Duodenal mucosa (tissue), 2 donors: ENCODE measurements around the gene GPAT3.
A peak's percentile ranks its signal among the peaks of the same experiment; 100 is the strongest.
"Not testable (repeated sequence)": the region's sequence is repeated elsewhere in the genome, so short reads cannot be mapped to it uniquely, and the experiment has no call there.

Source experiments
- H3K27ac ChIP-seq: one replicate; pipeline ENCODE4 v1.7.0; 2013; ENCODE audit warnings: low read depth, low read length
- H3K27me3 ChIP-seq, 2 donors: one replicate each; pipeline ENCODE4 v1.7.0; 2013; ENCODE audit warnings: low read length in 2 of 2, control low read depth in 1 of 2; ENCODE audit not compliant: insufficient read depth in 2 of 2, control insufficient read depth in 1 of 2
- H3K36me3 ChIP-seq, 2 donors: one replicate each; pipeline ENCODE4 v1.7.0; 2013; ENCODE audit warnings: low read length in 2 of 2, control low read depth in 1 of 2; ENCODE audit not compliant: insufficient read depth in 2 of 2, control insufficient read depth in 1 of 2
- H3K4me1 ChIP-seq, 2 donors: one replicate each; pipeline ENCODE4 v1.7.0; 2013; ENCODE audit warnings: low read length in 2 of 2, control low read depth in 1 of 2; ENCODE audit not compliant: insufficient read depth in 2 of 2, control insufficient read depth in 1 of 2
- H3K4me3 ChIP-seq, 2 donors: one replicate each; pipeline ENCODE4 v1.7.0; 2013; ENCODE audit warnings: low read length in 2 of 2, low read depth in 1 of 2
- H3K9ac ChIP-seq, 2 donors: one replicate each; pipeline ENCODE4 v1.7.0; 2013; ENCODE audit warnings: low read length in 2 of 2, low read depth in 1 of 2
- H3K9me3 ChIP-seq, 2 donors: one replicate each; pipeline ENCODE4 v1.7.0; 2013; ENCODE audit warnings: low read length in 2 of 2, control low read depth in 1 of 2; ENCODE audit not compliant: control insufficient read depth in 1 of 2

The GPAT3 gene

DNA sequence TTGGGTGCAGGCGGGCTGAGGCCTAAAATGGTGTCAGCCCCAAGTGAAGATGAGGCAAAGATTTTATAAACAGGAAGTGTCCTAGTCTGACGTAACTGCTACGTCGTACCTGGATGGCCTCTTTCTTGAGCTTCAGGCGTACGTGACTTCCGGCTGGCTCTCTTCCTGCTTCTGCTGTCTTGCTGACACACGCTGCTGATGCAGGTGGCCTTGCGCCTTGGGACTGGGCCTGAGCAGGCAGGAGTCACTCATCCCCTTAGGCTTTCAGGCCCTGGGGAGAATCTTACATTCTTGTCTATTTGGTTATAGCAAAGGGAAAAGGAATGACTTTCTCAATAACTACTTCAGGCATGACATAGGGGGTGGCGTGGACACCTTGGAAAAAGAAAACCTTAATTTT lies 30.9 kb upstream of the GPAT3 start:
- no peaks in the 10 kb centered on the region for H3K36me3 ChIP-seq
- no peak overlapping the region for H3K9ac ChIP-seq
- H3K9me3 ChIP-seq: no peaks in the 10 kb centered on the region
- H3K4me1 ChIP-seq: peaks cover 0 to 4% of the 10 kb centered on the region in 2 donors
- no peaks in the 10 kb centered on the region for H3K27me3 ChIP-seq
- H3K27ac ChIP-seq: no peak overlapping the region
- H3K4me3 ChIP-seq: no peak overlapping the region

DNA sequence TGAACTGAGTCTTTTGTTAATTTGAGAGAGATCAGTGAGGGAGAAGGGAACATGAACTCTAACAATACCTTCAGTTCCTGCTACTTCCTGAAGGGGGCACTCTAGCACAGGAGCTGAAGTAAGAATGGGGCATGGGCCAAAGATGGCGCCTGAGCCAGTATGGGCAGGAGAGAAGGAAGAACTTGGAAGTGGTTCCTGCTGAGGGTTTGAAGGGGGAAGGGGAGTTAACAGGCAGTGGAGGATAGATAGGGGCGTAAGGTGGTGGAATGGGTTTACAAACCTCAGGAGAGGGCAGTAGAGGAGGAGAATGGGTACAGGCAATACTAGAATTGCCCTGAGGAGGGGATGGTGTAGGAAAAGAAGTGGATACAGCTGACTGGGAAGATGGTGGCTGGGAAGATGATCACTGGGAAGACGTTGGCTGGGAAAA lies 26.7 kb upstream of the GPAT3 start:
- not testable (repeated sequence) for H3K36me3 ChIP-seq, H3K27ac ChIP-seq

DNA sequence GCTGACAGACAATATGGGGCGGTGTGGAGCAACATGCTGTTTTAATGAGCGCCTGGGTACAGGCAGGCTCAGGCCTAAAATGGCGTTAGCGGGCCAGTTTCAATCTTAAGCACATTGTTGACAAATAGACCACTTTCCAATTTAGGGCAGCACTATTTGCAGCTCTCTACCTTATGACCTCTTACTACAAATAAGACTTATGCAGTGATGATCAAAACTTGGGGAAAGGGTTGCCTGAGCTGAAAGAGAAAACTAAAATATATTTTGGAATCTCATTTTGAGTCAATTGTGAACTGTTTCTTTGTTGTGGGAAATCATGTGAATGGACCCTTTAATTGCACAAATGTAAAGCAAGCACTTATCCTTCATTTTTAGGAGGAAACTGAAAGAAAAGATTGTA lies 25.5 kb upstream of the GPAT3 start:
- no peak overlapping the region for H3K27ac ChIP-seq
- H3K27me3 ChIP-seq: no peaks in the 10 kb centered on the region
- no peaks in the 10 kb centered on the region for H3K9me3 ChIP-seq
- no peaks in the 10 kb centered on the region for H3K36me3 ChIP-seq
- no peak overlapping the region for H3K4me3 ChIP-seq
- H3K9ac ChIP-seq: no peak overlapping the region
- H3K4me1 ChIP-seq: no peaks in the 10 kb centered on the region

More for the DNA sequence above, 26.7 kb upstream of the GPAT3 start:
- H3K4me1 ChIP-seq, H3K4me3 ChIP-seq, H3K27me3 ChIP-seq, H3K9me3 ChIP-seq, H3K9ac ChIP-seq: not testable (repeated sequence)

DNA sequence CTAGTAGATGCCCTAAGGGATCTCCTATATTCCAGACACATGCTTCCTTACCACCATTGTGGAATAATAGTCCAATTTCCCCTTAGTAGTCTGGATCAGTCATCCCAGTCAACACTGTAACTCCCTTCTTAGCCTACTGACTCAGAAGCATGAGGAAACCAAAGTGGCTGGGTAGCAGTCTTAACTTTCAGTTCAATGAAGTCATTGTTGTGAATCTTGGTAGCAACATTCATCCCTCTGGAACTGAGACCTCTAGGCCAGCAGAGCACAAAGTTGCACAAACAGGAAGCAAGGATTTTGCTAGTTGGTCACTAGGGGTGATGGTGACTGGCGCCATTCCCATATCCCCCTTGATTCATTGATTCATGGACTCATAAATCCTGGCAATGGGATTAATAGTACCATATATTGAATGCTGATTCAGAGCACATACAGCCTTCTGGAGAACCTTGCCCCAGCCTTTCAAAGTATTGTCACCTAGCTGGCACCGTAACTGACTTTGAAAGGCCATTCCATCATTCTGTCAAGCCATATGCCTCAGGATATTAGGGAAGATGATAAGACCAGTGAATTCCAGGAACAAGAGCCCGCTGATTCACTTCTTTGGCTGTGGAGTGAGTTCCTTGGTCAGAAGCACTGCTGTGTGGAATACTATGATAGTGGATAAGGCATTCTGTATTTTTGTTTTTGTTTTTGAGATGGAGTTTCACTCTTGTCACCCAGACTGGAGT lies 19.7 kb upstream of the GPAT3 start:
- H3K4me1 ChIP-seq: no peaks in the 10 kb centered on the region
- H3K27ac ChIP-seq: no peak overlapping the region
- no peak overlapping the region for H3K4me3 ChIP-seq
- no peak overlapping the region for H3K9ac ChIP-seq
- H3K9me3 ChIP-seq: no peaks in the 10 kb centered on the region
- H3K36me3 ChIP-seq: no peaks in the 10 kb centered on the region
- H3K27me3 ChIP-seq: no peaks in the 10 kb centered on the region

DNA sequence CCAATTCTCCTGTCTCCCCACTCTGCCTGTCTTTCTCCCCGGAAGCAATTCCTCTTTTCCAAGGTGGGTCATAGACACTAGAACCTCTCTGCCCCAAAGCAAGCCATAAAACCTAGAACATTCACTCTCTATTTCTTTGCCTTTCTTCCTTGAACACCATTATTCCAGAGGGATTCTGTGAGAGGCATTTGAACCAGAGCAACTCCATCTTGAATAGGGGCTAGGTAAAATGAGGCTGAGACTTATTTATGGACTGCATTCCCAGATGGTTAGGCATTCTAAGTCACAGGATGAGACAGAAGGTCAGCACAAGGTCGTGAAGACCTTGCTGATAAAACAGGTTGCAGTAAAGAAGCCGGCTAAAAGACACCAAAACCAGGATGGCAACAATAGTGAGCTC lies 13.7 kb upstream of the GPAT3 start:
- no peaks in the 10 kb centered on the region for H3K4me1 ChIP-seq
- no peaks in the 10 kb centered on the region for H3K36me3 ChIP-seq
- H3K27ac ChIP-seq: no peak overlapping the region
- no peaks in the 10 kb centered on the region for H3K27me3 ChIP-seq
- H3K9me3 ChIP-seq: peaks cover 5 to 7% of the 10 kb centered on the region in 2 donors
- no peak overlapping the region for H3K4me3 ChIP-seq
- H3K9ac ChIP-seq: no peak overlapping the region

DNA sequence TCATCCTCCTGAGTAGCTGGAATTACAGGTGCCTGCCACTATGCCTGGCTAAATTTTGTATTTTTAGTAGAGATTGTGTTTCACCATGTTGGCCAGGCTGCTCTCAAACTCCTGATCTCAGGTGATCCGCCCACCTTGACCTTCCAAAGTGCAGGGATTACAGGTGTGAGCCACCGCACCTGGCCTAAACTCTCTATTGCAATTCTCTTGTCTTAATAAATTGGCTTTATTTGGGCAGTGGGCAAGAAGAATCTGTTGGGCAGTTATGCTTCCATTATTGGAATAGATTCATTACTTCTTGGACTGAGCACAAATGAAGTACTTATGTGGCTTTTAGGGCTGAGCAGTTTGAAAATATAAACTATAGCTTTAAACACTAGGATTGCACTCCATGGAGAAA lies 8.2 kb upstream of the GPAT3 start:
- Histone ChIP-seq H3K27me3 (no peaks in the 10 kb centered on the region), H3K4me3 (no peak overlapping the region), H3K9me3 (peaks cover 5 to 14% of the 10 kb centered on the region in 2 donors), H3K27ac (no peak overlapping the region), H3K36me3 (no peaks in the 10 kb centered on the region), H3K9ac (no peak overlapping the region), H3K4me1 (no peaks in the 10 kb centered on the region)

DNA sequence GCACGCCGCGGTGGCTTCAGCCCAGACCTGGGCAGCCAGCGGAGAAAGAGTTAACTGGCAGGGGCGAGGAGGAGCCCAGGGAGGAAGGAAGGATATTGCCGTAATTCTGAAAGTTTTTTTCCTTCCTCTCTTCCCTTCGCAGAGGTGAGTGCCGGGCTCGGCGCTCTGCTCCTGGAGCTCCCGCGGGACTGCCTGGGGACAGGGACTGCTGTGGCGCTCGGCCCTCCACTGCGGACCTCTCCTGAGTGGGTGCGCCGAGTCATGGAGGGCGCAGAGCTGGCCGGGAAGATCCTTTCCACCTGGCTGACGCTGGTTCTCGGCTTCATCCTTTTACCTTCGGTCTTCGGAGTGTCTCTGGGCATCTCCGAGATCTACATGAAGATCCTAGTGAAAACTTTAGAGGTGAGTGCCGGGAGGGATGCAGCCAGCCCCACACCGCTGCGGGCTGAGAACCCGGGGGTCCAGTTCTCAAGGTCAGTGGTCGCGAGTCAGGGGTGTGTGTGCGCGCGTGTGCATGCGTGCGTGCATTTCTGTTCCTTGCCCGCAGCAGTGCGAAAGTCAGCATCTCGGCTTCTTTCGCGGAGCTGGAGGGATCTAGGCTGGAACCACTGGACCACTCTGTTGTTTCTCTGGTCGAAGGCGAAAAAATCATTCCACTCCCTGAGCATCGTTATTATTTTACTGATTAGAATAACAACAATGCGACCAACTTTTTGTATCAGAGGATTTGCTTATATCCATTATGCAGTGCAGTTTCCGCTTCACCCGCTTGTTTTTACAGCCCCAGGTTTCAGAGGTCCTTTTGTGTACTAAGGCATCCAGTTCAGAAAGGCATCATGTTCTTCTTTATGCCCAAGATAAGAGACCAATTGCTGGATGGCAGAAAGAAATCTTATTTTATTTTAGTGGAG lies 709 bp downstream of the GPAT3 start:
- Histone ChIP-seq H3K27ac (peak overlapping the region; percentile 67), H3K9ac (peak overlapping the region; percentile 56 to 70), H3K36me3 (peaks cover 0 to 2% of the 10 kb centered on the region in 2 donors), H3K9me3 (no peaks in the 10 kb centered on the region), H3K27me3 (peaks cover 0 to 12% of the 10 kb centered on the region in 2 donors), H3K4me3 (peak overlapping the region; percentile 87 to 95), H3K4me1 (peaks cover 9 to 16% of the 10 kb centered on the region in 2 donors)

DNA sequence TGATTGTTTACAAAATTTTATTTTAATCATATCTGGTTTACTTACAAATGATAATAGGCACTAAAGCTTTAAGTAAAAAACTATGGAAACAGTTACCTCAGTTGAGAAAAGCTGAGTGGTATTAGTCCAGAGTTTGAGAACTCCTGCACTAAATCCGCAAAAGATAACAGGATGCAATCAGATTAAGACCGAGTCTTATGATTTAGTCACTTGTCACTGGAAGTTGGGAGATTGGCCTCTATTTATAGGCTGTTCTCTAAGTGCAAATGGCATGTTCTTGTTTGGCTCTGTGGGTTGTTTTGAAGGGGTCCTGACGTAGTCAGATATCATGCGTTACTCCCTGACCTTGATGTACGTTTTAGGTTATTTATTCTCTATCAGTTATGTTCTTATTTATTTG lies 6.3 kb downstream of the GPAT3 start:
- Histone ChIP-seq H3K4me3 (no peak overlapping the region), H3K4me1 (peaks cover 4% of the 10 kb centered on the region in 2 donors), H3K9ac (no peak overlapping the region), H3K36me3 (peaks cover 4 to 10% of the 10 kb centered on the region in 2 donors), H3K9me3 (no peaks in the 10 kb centered on the region), H3K27ac (no peak overlapping the region), H3K27me3 (no peaks in the 10 kb centered on the region)

DNA sequence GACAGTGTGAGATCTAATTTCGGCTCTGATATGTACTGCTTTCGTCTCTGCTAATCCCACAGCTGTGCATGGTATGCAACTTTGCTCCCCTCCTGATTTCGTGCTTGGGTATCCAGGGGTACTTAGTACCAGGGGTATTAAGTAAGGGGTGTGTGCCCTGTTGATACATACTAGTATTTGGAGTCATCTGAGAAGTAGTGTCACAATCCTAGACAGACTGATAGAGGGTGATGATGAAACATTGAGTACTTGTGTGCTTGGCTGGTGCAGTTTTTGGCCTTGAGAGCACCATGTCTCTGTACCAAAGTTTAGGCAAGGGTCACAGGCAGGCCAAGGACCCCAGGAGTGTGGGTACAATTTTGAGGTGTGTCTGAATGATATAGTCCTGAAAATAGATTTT lies 10.9 kb downstream of the GPAT3 start:
- Histone ChIP-seq H3K9me3 (no peaks in the 10 kb centered on the region), H3K4me3 (no peak overlapping the region), H3K4me1 (peaks cover 8 to 18% of the 10 kb centered on the region in 2 donors), H3K36me3 (peaks cover 4 to 6% of the 10 kb centered on the region in 2 donors), H3K27ac (no peak overlapping the region), H3K9ac (no peak overlapping the region), H3K27me3 (no peaks in the 10 kb centered on the region)
